IMR-90 (cell line): ENCODE measurements around the gene RNU6-8.

Experiments used
- CTCF ChIP-seq: conservative IDR thresholded peaks from 2 replicates; pipeline ENCODE4 v1.5.1; 2012; ENCODE audit warnings: mild to moderate bottlenecking, low read depth, low read length, improper control_type of control experiment
- POLR2A ChIP-seq: IDR thresholded peaks from 2 replicates; pipeline ENCODE4 v1.6.1; 2012; ENCODE audit warnings: mild to moderate bottlenecking, low read depth, low read length
- RFX5 ChIP-seq: IDR thresholded peaks from 2 replicates; pipeline ENCODE4 v1.8.0; 2012; ENCODE audit warnings: low read depth, mild to moderate bottlenecking, low read length, moderate library complexity
- SMC3 ChIP-seq: fragments of 150-350 bp; IDR thresholded peaks from 2 replicates; pipeline ENCODE4 v1.6.1; 2016; ENCODE audit warnings: low read depth, mild to moderate bottlenecking, antibody characterized with exemption, low read length, moderate library complexity

GRCh38 chr14:32166029-32166428, 37.0 kb downstream of the RNU6-8 start:
- no peak for TF ChIP-seq CTCF
- TF ChIP-seq POLR2A, result no peak
- TF ChIP-seq SMC3, result no peak
- TF ChIP-seq RFX5, result no peak
